Measurements from ENCODE around the gene KCNQ1OT1. TPM values are rescaled to one million over a fixed set of nuclear protein-coding genes. Genes with fewer than 3 reads are reported as not detected.
A peak's percentile ranks its signal among the peaks of the same experiment; 100 is the strongest.

The KCNQ1OT1 gene
- total and polyA plus RNA-seq, 2 experiments from 2014 or later, result 3.1 to 7.9 TPM

DNA sequence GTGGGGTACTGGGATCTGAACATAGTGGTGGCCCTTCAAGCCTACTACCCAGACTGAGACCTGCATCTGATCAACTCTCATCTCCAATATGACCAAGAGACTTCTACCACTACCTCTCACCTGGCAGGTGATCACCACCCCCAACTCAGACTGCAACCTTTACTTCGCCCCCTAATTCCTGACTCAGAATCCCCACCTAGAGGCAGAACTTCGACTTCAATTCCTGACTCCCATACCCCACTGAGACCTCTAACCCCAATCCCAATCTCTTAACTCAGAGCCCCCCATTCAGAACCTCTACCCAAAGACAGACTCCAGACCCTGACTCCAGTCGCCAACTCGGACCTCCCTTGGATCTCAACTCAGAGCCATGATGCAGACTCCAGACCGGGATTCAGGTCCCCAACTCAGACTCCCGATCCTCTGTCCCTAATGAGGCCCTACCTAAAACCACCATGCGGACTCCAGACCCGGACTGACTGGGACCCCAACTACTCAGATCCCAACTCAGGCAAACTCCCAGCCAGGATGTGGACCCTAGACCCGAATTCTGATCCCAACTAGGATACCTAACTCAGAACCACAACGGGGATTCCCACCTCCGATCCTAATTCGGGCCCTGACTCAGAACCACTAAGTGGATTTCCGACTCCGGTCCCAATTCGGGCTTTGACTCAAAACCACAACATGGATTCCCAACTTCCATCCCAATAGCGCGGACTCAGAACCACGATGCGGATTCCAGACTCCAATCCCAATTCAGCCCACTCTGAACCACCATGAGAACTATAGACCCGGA lies 1.2 kb downstream of the KCNQ1OT1 start:
- Histone ChIP-seq H3K79me2 (peaks cover 61% of the 10 kb centered on the region), H3K4me3 (peak overlapping the region; percentile 69), H3K4me1 (ENCODE audit: insufficient read depth) (peaks cover 40% of the 10 kb centered on the region), H3K27me3 (no peaks in the 10 kb centered on the region), H3K9me3 (ENCODE audit: low read depth) (no peaks in the 10 kb centered on the region), H3K4me2 (peak overlapping the region; percentile 74), H3K36me3 (replicated peaks; ENCODE audit: insufficient read depth, low read depth) (no peaks in the 10 kb centered on the region), H3K27ac (peak overlapping the region; percentile 79), H2AFZ (no peak overlapping the region), H4K20me1 (ENCODE audit: insufficient read depth, poor library complexity, severe bottlenecking) (peaks cover 59% of the 10 kb centered on the region), H3K9me2 (replicated peaks; ENCODE audit: insufficient read depth) (no peaks in the 10 kb centered on the region)
- 54% methylated on average over 20 of the region's 20 CpGs for whole genome bisulfite sequencing (ENCODE audit: low lambda C conversion rate, missing lambda C conversion rate)
- no peak for TF ChIP-seq EZH2phosphoT487 (IDR thresholded peaks at IDR 0.05; ENCODE audit: low read depth, severe bottlenecking, unreplicated experiment)
- TF ChIP-seq EZH2 (IDR thresholded peaks at IDR 0.05; ENCODE audit: borderline replicate concordance), result no peak
- TF ChIP-seq, protein P1, sequence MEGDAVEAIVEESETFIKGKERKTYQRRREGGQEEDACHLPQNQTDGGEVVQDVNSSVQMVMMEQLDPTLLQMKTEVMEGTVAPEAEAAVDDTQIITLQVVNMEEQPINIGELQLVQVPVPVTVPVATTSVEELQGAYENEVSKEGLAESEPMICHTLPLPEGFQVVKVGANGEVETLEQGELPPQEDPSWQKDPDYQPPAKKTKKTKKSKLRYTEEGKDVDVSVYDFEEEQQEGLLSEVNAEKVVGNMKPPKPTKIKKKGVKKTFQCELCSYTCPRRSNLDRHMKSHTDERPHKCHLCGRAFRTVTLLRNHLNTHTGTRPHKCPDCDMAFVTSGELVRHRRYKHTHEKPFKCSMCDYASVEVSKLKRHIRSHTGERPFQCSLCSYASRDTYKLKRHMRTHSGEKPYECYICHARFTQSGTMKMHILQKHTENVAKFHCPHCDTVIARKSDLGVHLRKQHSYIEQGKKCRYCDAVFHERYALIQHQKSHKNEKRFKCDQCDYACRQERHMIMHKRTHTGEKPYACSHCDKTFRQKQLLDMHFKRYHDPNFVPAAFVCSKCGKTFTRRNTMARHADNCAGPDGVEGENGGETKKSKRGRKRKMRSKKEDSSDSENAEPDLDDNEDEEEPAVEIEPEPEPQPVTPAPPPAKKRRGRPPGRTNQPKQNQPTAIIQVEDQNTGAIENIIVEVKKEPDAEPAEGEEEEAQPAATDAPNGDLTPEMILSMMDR (IDR thresholded peaks at IDR 0.05; ENCODE audit: poor library complexity), result no peak
- no peak for DNase-seq (ENCODE audit: low spot score)

- no peak for DNase-seq (ENCODE audit: low spot score)
- H3K4me3 ChIP-seq, result peak overlapping the region; percentile 69
- no peaks in the 10 kb centered on the region for H3K9me2 ChIP-seq (replicated peaks; ENCODE audit: insufficient read depth)
- no peaks in the 10 kb centered on the region for H3K9me3 ChIP-seq (ENCODE audit: low read depth)
- 37% methylated on average over 1 of the region's 1 CpG for WGBS (ENCODE audit: low lambda C conversion rate, missing lambda C conversion rate)
- H2AFZ ChIP-seq, result no peak overlapping the region
- H3K36me3 ChIP-seq (replicated peaks; ENCODE audit: insufficient read depth, low read depth), result no peaks in the 10 kb centered on the region
- peaks cover 68% of the 10 kb centered on the region for H3K79me2 ChIP-seq
- peak overlapping the region; percentile 79 for H3K27ac ChIP-seq
- H3K4me2 ChIP-seq, result peak overlapping the region; percentile 74
- H4K20me1 ChIP-seq (ENCODE audit: insufficient read depth, poor library complexity, severe bottlenecking), result peaks cover 66% of the 10 kb centered on the region
- H3K27me3 ChIP-seq, result no peaks in the 10 kb centered on the region
- H3K4me1 ChIP-seq (ENCODE audit: insufficient read depth), result peaks cover 40% of the 10 kb centered on the region
- TF ChIP-seq EZH2phosphoT487 (IDR thresholded peaks at IDR 0.05; ENCODE audit: low read depth, severe bottlenecking, unreplicated experiment) (no peak), EZH2 (IDR thresholded peaks at IDR 0.05; ENCODE audit: borderline replicate concordance) (no peak)
- TF ChIP-seq, protein P1 (IDR thresholded peaks at IDR 0.05; ENCODE audit: poor library complexity), result no peak
These were observed 1.9 kb downstream of the KCNQ1OT1 start for GRCh38 chr11:2697866-2698265.

DNA sequence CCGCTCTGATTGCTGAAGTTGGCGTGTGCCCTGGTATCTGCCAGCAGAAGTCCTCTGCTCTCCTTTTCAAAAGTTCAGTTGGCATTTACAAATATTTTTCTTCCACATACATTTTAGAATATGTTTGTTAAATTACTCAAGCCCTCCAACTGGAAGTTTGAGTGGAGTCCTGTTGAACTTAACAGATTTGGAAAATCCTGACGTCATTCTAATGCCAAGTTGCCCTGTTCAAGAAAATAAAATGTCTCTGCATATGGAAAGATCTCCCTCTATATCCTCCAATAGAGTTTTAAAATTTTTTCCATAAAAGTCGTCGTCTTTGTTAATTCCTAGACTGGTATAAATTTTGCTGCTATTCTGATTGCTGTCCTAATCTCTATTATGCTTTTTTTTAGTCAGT lies 3.3 kb downstream of the KCNQ1OT1 start:
- no peaks in the 10 kb centered on the region for H3K27me3 ChIP-seq
- TF ChIP-seq EZH2phosphoT487 (IDR thresholded peaks at IDR 0.05; ENCODE audit: low read depth, severe bottlenecking, unreplicated experiment) (no peak), EZH2 (IDR thresholded peaks at IDR 0.05; ENCODE audit: borderline replicate concordance) (no peak)
- TF ChIP-seq, protein P1 (IDR thresholded peaks at IDR 0.05; ENCODE audit: poor library complexity), result no peak
- H3K4me1 ChIP-seq (ENCODE audit: insufficient read depth), result peaks cover 49% of the 10 kb centered on the region
- DNase-seq (ENCODE audit: low spot score), result no peak
- no peak overlapping the region for H3K27ac ChIP-seq
- H3K4me3 ChIP-seq, result peak overlapping the region; percentile 5
- no peaks in the 10 kb centered on the region for H3K9me3 ChIP-seq (ENCODE audit: low read depth)
- no peaks in the 10 kb centered on the region for H3K36me3 ChIP-seq (replicated peaks; ENCODE audit: insufficient read depth, low read depth)
- no peaks in the 10 kb centered on the region for H3K9me2 ChIP-seq (replicated peaks; ENCODE audit: insufficient read depth)
- no peak overlapping the region for H2AFZ ChIP-seq
- 92% methylated on average over 5 of the region's 5 CpGs for WGBS (ENCODE audit: low lambda C conversion rate, missing lambda C conversion rate)
- H4K20me1 ChIP-seq (ENCODE audit: insufficient read depth, poor library complexity, severe bottlenecking), result peaks cover 80% of the 10 kb centered on the region
- peaks cover 83% of the 10 kb centered on the region for H3K79me2 ChIP-seq
- peak overlapping the region; percentile 74 for H3K4me2 ChIP-seq

All from hepatocyte (in vitro differentiated cells).